HCT116 (cell line): Measurements from ENCODE around the gene AGAP6. TPM values are rescaled to one million over a fixed set of nuclear protein-coding genes. Genes with fewer than 3 reads are reported as not detected.
"Not testable (repeated sequence)": the region's sequence is repeated elsewhere in the genome, so short reads cannot be mapped to it uniquely, and the experiment has no call there.

Experiments used
- ATAC-seq: fragments of 200-7000 bp; cut with Tn5 transposase; 2 replicates; pipeline ENCODE4 v1.9.1; 2020; ENCODE audit warnings: mild to moderate bottlenecking, moderate library complexity
- BruUV-seq: library from RNA; stranded (reverse); fragments of 400-500 nt; replicated peaks from 2 replicates; lab custom pipeline; 2021; lab: Mats Ljungman, UMichigan
- CTCF ChIA-PET: fragments of 300-600 bp; sonication (Branson Sonifier 250); formaldehyde crosslinking; loops from one replicate; lab custom pipeline; 2021; ENCODE audit warnings: antibody characterized with exemption; lab: Charles Lee
- POLR2A ChIA-PET: fragments of 300-600, 350-600 bp; sonication (Branson Sonifier 250); formaldehyde crosslinking; loops from one replicate; lab custom pipeline; 2021; ENCODE audit warnings: antibody characterized with exemption; lab: Charles Lee
- RAD21 ChIA-PET, 2 experiments: fragments of 300-600 bp; sonication (Branson Sonifier 250); formaldehyde crosslinking; loops; one replicate each; lab custom pipeline; 2023; ENCODE audit warnings: low total read pairs in 2 of 2; ENCODE audit not compliant: uncharacterized antibody in 2 of 2, unreplicated experiment in 2 of 2, low non-redundant PET in 1 of 2; lab: Charles Lee
- DNase-seq: peaks from one replicate; pipeline ENCODE4 v3.0.0-alpha.2; 2010; ENCODE audit warnings: low read depth, low spot score
- H2AFZ ChIP-seq: fragments of 200-600 bp; shearing (Covaris generic), sonication (generic); 2 replicates; pipeline ENCODE4 v1.6.1; 2017; ENCODE audit warnings: low read depth, mixed run types, mixed read lengths, antibody characterized with exemption, low read length; ENCODE audit not compliant: poor library complexity, severe bottlenecking
- H3K27ac ChIP-seq: 2 replicates; pipeline ENCODE4 v1.5.1; 2012; ENCODE audit warnings: low read depth, low read length
- H3K27me3 ChIP-seq: fragments of 200-600 bp; sonication (generic); 2 replicates; pipeline ENCODE4 v1.6.1; 2016; ENCODE audit warnings: mixed run types, low read length, mixed read lengths; ENCODE audit not compliant: insufficient read depth
- H3K36me3 ChIP-seq, 2 experiments: fragments of 200-500 bp in 1 of 2; fragments of 200-600 bp in 1 of 2; sonication (Bioruptor generic) in 1 of 2; sonication (generic) in 1 of 2; 2 replicates each; pipeline versions ENCODE4 v1.5.1 to v1.6.1; 2014 to 2016; ENCODE audit warnings: low read length in 2 of 2, inconsistent platforms in 1 of 2, mixed read lengths in 1 of 2, mixed run types in 1 of 2; ENCODE audit not compliant: insufficient read depth in 2 of 2, control insufficient read depth in 1 of 2
- H3K4me1 ChIP-seq, 2 experiments: fragments of 200-600 bp in 1 of 2; sonication (generic) in 1 of 2; 2 replicates each; pipeline versions ENCODE4 v1.5.1 to v1.6.1; 2012 to 2017; ENCODE audit warnings: low read length in 2 of 2, inconsistent platforms in 1 of 2, mild to moderate bottlenecking in 1 of 2, mixed read lengths in 1 of 2, mixed run types in 1 of 2, moderate library complexity in 1 of 2; ENCODE audit not compliant: insufficient read depth in 2 of 2, control insufficient read depth in 1 of 2
- H3K4me2 ChIP-seq: fragments of 200-600 bp; sonication (generic); 2 replicates; pipeline ENCODE4 v1.6.1; 2017; ENCODE audit warnings: mixed run types, low read length, mixed read lengths
- H3K4me3 ChIP-seq, 2 experiments: fragments of 200-600 bp in 1 of 2; sonication (generic) in 1 of 2; replicated peaks in 1 of 2; 2 replicates each; pipeline ENCODE4 v1.5.1; 2011 to 2016; ENCODE audit warnings: low read length in 2 of 2, control low read depth in 1 of 2, low read depth in 1 of 2, mild to moderate bottlenecking in 1 of 2, mixed read lengths in 1 of 2, mixed run types in 1 of 2
- H3K79me2 ChIP-seq: fragments of 200-600 bp; sonication (generic); 2 replicates; pipeline ENCODE4 v1.6.1; 2017; ENCODE audit warnings: mild to moderate bottlenecking, mixed run types, low read length, moderate library complexity, mixed read lengths; ENCODE audit not compliant: insufficient read depth
- H3K9ac ChIP-seq: fragments of 200-600 bp; sonication (generic); 2 replicates; pipeline ENCODE4 v1.6.1; 2016; ENCODE audit warnings: low read length, mixed read lengths
- H3K9me2 ChIP-seq: fragments of 200-600 bp; sonication (generic), shearing (Covaris generic); 2 replicates; pipeline ENCODE4 v1.6.1; 2017; ENCODE audit warnings: mixed run types, mild to moderate bottlenecking, moderate library complexity; ENCODE audit not compliant: insufficient read depth
- H3K9me3 ChIP-seq, 2 experiments: fragments of 200-500 bp in 1 of 2; fragments of 200-600 bp in 1 of 2; sonication (Bioruptor generic) in 1 of 2; sonication (generic) in 1 of 2; 2 replicates each; pipeline ENCODE4 v1.6.1; 2014 to 2017; ENCODE audit warnings: low read length in 2 of 2, mixed read lengths in 2 of 2, inconsistent platforms in 1 of 2, low read depth in 1 of 2, mild to moderate bottlenecking in 1 of 2, mixed run types in 1 of 2, moderate library complexity in 1 of 2; ENCODE audit not compliant: control insufficient read depth in 1 of 2, insufficient read depth in 1 of 2
- H4K20me1 ChIP-seq: fragments of 200-600 bp; sonication (generic), shearing (Covaris generic); 2 replicates; pipeline ENCODE4 v1.6.1; 2017; ENCODE audit warnings: mixed run types, mild to moderate bottlenecking, moderate library complexity; ENCODE audit not compliant: insufficient read depth
- intact Hi-C: fragments of 100-400 bp; cut with micrococcal nuclease; formaldehyde crosslinking; loops from 2 replicates; pipeline ENCODE4 v1.10.0; 2022
- total RNA-seq: library from RNA; stranded (reverse); gene quantifications from one replicate; pipeline ENCODE4 v1.2.1, GENCODE V29; 2021; ENCODE audit not compliant: unreplicated experiment

The AGAP6 gene
- total RNA-seq, 1 experiment from 2014 or later = 13.1 TPM

GRCh38 chr10:50058727-50059126 lies 70.5 kb downstream of the AGAP6 start:
- DNase-seq, H3K36me3 ChIP-seq, ATAC-seq, H3K4me2 ChIP-seq, H3K9me3 ChIP-seq, H3K9ac ChIP-seq, H3K27ac ChIP-seq, H3K9me2 ChIP-seq, H3K4me3 ChIP-seq, POLR2A ChIA-PET, BruUV-seq, CTCF ChIA-PET, H2AFZ ChIP-seq, intact Hi-C loops, H3K79me2 ChIP-seq, H3K4me1 ChIP-seq, RAD21 ChIA-PET, H3K27me3 ChIP-seq, H4K20me1 ChIP-seq: not testable (repeated sequence)

- H3K9ac ChIP-seq, H3K27ac ChIP-seq, H3K4me2 ChIP-seq, BruUV-seq, H4K20me1 ChIP-seq, H3K4me3 ChIP-seq, H3K9me3 ChIP-seq, DNase-seq, intact Hi-C loops, H3K9me2 ChIP-seq, POLR2A ChIA-PET, H3K4me1 ChIP-seq, H3K36me3 ChIP-seq, H3K79me2 ChIP-seq, RAD21 ChIA-PET, H2AFZ ChIP-seq, ATAC-seq, CTCF ChIA-PET, H3K27me3 ChIP-seq: not testable (repeated sequence)
Observed at GRCh38 chr10:50059946-50060345, 71.7 kb downstream of the AGAP6 start.

Other genes with a start within 250 kb of the AGAP6 start
- 16.3 TPM for gene OGDHL, start 226.1 kb upstream of the AGAP6 start, total RNA-seq
- gene PARG, start 46.4 kb upstream of the AGAP6 start, total RNA-seq = 30.4 TPM
- 18.9 TPM for gene TIMM23B, start 46.4 kb upstream of the AGAP6 start, total RNA-seq
- gene WASHC2A, start 79.5 kb downstream of the AGAP6 start, total RNA-seq = 19.2 TPM